ENCODE results near the gene FSIP2.

The FSIP2 gene
- total RNA-seq, result 0 to 0.58 (median 0.17) reads per million in 3 donors

DNA sequence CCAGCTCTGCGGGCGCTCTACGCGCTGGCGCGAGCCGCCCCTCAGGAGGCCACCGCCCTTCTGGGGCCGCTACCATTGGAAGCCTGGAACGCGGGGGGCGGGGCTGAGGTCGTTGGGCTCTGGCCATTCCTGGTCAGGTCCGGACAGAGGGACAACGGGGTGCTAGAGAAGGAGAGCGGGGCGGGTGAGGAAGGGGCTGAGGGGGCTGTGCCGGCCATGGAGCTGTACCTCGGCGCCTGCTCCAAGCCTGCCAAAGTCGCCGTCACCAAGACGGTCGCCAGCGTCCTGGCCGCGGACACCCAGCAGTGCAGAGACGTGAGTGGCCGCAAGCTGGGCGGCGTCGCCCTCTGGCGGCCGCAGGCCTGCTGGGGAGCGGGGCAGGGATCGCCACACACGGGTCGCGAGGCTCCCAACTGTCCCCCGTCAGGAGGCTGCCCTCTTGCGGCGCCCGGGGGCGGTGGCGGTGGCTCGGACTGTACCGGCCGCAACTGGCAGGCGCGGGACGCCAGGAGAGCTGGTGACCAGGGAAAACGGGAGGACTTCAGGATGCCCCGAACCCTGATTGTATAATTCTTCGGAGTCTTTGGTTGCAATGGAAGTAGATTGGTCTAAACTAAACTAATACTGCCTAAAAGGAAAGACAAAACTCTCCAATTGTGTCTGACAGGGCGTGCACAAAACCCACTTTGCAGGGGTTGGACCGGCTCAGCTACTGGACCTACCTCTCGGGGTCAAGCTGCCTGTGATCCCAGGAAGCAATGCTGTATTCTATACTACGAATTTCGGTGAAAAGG, at the start of gene FSIP2:
TSS of gene FSIP2 (plus strand) at position 126 of the 794 bp plus-strand sequence. CDS start at position 217, 91 bp downstream.
- no peaks in the 10 kb centered on the region for H3K27me3 ChIP-seq (replicated peaks; ENCODE audit: control insufficient read depth, insufficient read depth, low read length, poor library complexity, severe bottlenecking)
- H3K36me3 ChIP-seq (ENCODE audit: control insufficient read depth, insufficient read depth, low read length), result no peaks in the 10 kb centered on the region
- H3K9me3 ChIP-seq (ENCODE audit: control insufficient read depth, low read length), result no peaks in the 10 kb centered on the region
- no peaks in the 10 kb centered on the region for H3K4me1 ChIP-seq (ENCODE audit: control insufficient read depth, insufficient read depth, low read length, poor library complexity, severe bottlenecking)
- no peak within 1 kb of the TSS for H3K4me3 ChIP-seq (ENCODE audit: insufficient read depth, low read depth, low read length, poor library complexity, severe bottlenecking)
- H3K27ac ChIP-seq (ENCODE audit: insufficient read depth, low read length, poor library complexity, severe bottlenecking), result no peak within 1 kb of the TSS
- DNase-seq, result no peak

- H3K9me3 ChIP-seq (ENCODE audit: control insufficient read depth, low read length), result no peaks in the 10 kb centered on the region
- H3K27me3 ChIP-seq (replicated peaks; ENCODE audit: control insufficient read depth, insufficient read depth, low read length, poor library complexity, severe bottlenecking), result no peaks in the 10 kb centered on the region
- no peaks in the 10 kb centered on the region for H3K4me1 ChIP-seq (ENCODE audit: control insufficient read depth, insufficient read depth, low read length, poor library complexity, severe bottlenecking)
- no peak for DNase-seq
- H3K4me3 ChIP-seq (ENCODE audit: insufficient read depth, low read depth, low read length, poor library complexity, severe bottlenecking), result no peak overlapping the region
- no peak overlapping the region for H3K27ac ChIP-seq (ENCODE audit: insufficient read depth, low read length, poor library complexity, severe bottlenecking)
- no peaks in the 10 kb centered on the region for H3K36me3 ChIP-seq (ENCODE audit: control insufficient read depth, insufficient read depth, low read length)
Measured at GRCh38 chr2:185689906-185690539, 48.6 kb upstream of the FSIP2 start.

DNA sequence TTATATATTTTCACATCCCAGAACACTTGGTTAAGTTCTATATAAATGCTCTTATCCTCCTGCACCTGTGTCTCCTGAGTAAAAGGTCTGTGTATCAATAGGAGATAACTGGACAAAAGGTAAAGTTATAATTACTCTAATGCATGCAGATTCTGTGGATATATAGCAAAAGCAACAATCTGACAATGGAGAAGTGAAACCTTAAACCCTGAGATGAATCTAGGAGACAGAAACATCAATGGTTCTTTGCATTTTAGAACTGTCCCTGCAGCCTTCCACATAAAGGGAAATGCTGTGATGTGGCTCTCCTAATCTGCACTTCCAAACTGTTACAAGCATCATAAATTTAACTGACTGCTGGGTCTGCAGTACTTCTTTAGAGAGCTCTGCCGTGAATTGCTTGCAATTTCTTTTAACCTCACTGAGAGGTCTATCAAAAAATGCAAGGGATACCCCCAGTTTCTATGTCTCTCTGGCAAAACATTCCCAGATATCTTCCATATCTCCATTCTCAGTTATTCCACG, 42.8 kb upstream of the FSIP2 start:
- Histone ChIP-seq H3K27ac (ENCODE audit: insufficient read depth, low read length, poor library complexity, severe bottlenecking) (no peak overlapping the region), H3K4me3 (ENCODE audit: insufficient read depth, low read depth, low read length, poor library complexity, severe bottlenecking) (no peak overlapping the region), H3K27me3 (replicated peaks; ENCODE audit: control insufficient read depth, insufficient read depth, low read length, poor library complexity, severe bottlenecking) (no peaks in the 10 kb centered on the region)

GRCh38 chr2:185700883-185701282, 37.7 kb upstream of the FSIP2 start:
- Histone ChIP-seq H3K4me3 (ENCODE audit: insufficient read depth, low read depth, low read length, poor library complexity, severe bottlenecking) (no peak overlapping the region), H3K9me3 (ENCODE audit: control insufficient read depth, low read length) (no peaks in the 10 kb centered on the region), H3K27ac (ENCODE audit: insufficient read depth, low read length, poor library complexity, severe bottlenecking) (no peak overlapping the region), H3K36me3 (ENCODE audit: control insufficient read depth, insufficient read depth, low read length) (no peaks in the 10 kb centered on the region), H3K27me3 (replicated peaks; ENCODE audit: control insufficient read depth, insufficient read depth, low read length, poor library complexity, severe bottlenecking) (no peaks in the 10 kb centered on the region), H3K4me1 (ENCODE audit: control insufficient read depth, insufficient read depth, low read length, poor library complexity, severe bottlenecking) (no peaks in the 10 kb centered on the region)
- no peak for DNase-seq

More for the DNA sequence above, 42.8 kb upstream of the FSIP2 start:
- Histone ChIP-seq H3K9me3 (ENCODE audit: control insufficient read depth, low read length) (no peaks in the 10 kb centered on the region), H3K36me3 (ENCODE audit: control insufficient read depth, insufficient read depth, low read length) (no peaks in the 10 kb centered on the region), H3K4me1 (ENCODE audit: control insufficient read depth, insufficient read depth, low read length, poor library complexity, severe bottlenecking) (no peaks in the 10 kb centered on the region)
- no peak for DNase-seq

- H3K27ac ChIP-seq (ENCODE audit: insufficient read depth, low read length, poor library complexity, severe bottlenecking), result no peak overlapping the region
- no peak for DNase-seq
- no peaks in the 10 kb centered on the region for H3K4me1 ChIP-seq (ENCODE audit: control insufficient read depth, insufficient read depth, low read length, poor library complexity, severe bottlenecking)
- H3K9me3 ChIP-seq (ENCODE audit: control insufficient read depth, low read length), result no peaks in the 10 kb centered on the region
- H3K36me3 ChIP-seq (ENCODE audit: control insufficient read depth, insufficient read depth, low read length), result no peaks in the 10 kb centered on the region
- no peaks in the 10 kb centered on the region for H3K27me3 ChIP-seq (replicated peaks; ENCODE audit: control insufficient read depth, insufficient read depth, low read length, poor library complexity, severe bottlenecking)
- no peak overlapping the region for H3K4me3 ChIP-seq (ENCODE audit: insufficient read depth, low read depth, low read length, poor library complexity, severe bottlenecking)
Measured at GRCh38 chr2:185734658-185735057, 3.9 kb upstream of the FSIP2 start.

DNA sequence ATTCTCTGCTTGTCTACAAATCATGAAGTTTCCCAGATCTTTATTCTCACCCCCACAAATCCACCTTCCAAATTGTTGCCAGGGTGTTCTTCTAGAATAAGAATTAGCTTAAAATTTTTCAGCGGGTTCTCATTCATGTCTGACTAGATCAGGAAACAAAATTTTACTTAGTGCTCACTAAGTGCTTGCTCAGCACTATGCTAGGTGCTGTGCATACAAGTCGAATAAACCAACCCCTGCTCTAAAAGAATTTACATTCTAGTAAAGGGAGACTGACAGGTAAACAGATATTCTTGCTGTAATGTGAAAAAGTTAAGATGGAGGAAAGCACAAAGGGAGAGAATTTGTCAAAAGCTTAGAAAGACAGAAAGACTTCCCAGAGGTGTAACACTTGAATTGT, 2.4 kb upstream of the FSIP2 start:
- no peak for DNase-seq
- H3K27me3 ChIP-seq (replicated peaks; ENCODE audit: control insufficient read depth, insufficient read depth, low read length, poor library complexity, severe bottlenecking), result no peaks in the 10 kb centered on the region
- no peaks in the 10 kb centered on the region for H3K36me3 ChIP-seq (ENCODE audit: control insufficient read depth, insufficient read depth, low read length)

DNA sequence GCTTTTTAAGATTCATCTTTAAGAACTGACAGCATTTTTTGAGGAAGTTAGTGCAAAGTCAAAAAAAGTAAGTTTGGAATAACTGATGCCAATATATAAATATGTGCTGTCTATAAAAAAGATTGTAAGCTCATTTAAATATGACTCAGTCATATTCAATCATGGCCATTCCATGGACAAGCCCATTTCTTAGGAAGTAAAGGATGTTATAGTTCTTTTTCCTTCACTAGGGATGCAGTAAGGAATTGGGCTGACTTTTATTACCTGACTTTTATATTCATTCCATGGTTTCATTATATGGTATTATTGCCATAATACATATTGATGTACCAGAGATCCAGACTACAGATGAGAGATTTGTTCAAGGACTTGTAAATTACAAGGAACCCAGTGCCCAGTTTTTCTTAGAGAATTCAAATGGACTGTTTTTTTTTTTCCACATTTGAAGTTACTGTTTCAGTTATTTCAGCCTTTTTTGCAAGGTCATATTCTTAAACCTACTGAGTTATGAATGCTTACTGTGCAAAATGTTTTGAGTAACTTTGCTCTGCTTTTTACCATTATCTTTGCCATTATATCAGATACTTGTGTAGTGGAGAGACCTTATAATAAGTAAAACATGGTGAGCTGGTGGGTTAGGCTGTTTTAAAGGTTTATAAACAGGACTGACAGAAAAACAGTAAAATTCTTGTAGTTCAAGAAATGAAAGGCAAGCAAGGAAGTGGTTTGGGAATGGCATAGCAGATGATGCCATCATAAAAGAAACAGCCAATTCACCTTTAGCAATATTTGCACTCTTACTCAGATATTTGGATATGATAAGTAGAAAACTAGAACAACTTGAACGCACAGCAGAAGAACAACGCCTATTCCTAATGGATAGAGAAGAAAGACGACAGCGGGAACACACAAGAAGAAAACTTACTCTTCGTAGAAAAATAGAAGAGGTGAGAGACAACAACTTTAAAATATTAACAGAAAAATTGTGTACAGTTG, 7.6 kb downstream of the FSIP2 start:
- no peak overlapping the region for H3K4me3 ChIP-seq (ENCODE audit: insufficient read depth, low read depth, low read length, poor library complexity, severe bottlenecking)
- no peak for DNase-seq
- H3K36me3 ChIP-seq (ENCODE audit: control insufficient read depth, insufficient read depth, low read length), result no peaks in the 10 kb centered on the region
- H3K27ac ChIP-seq (ENCODE audit: insufficient read depth, low read length, poor library complexity, severe bottlenecking), result no peak overlapping the region
- H3K9me3 ChIP-seq (ENCODE audit: control insufficient read depth, low read length), result no peaks in the 10 kb centered on the region
- H3K4me1 ChIP-seq (ENCODE audit: control insufficient read depth, insufficient read depth, low read length, poor library complexity, severe bottlenecking), result no peaks in the 10 kb centered on the region
- no peaks in the 10 kb centered on the region for H3K27me3 ChIP-seq (replicated peaks; ENCODE audit: control insufficient read depth, insufficient read depth, low read length, poor library complexity, severe bottlenecking)

More for the DNA sequence above, 2.4 kb upstream of the FSIP2 start:
- H3K4me1 ChIP-seq (ENCODE audit: control insufficient read depth, insufficient read depth, low read length, poor library complexity, severe bottlenecking), result no peaks in the 10 kb centered on the region
- no peak overlapping the region for H3K27ac ChIP-seq (ENCODE audit: insufficient read depth, low read length, poor library complexity, severe bottlenecking)
- H3K9me3 ChIP-seq (ENCODE audit: control insufficient read depth, low read length), result no peaks in the 10 kb centered on the region
- H3K4me3 ChIP-seq (ENCODE audit: insufficient read depth, low read depth, low read length, poor library complexity, severe bottlenecking), result no peak overlapping the region

DNA sequence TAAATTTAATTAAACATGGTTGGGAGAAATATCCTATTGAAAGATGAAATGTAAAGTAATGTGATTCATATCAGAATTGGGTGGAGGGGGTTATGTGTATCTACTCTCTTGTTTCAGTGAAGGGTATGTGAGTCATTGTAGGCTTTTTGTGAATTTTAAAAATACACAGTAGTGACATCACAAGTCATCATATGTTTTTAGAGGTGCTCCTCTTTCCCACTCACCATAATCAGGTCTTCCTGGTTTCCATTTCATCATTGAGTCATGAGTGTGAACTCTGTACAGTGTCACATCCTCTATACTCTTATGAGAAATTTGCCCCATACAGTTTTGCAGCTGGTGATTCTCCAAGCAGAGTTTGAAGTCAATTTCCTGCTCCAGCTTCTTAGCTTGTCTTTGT, 18.8 kb downstream of the FSIP2 start:
- DNase-seq, result no peak

GRCh38 chr2:185771396-185771795, 32.8 kb downstream of the FSIP2 start:
- DNase-seq, result no peak
- no peaks in the 10 kb centered on the region for H3K27me3 ChIP-seq (replicated peaks; ENCODE audit: control insufficient read depth, insufficient read depth, low read length, poor library complexity, severe bottlenecking)
- H3K4me3 ChIP-seq (ENCODE audit: insufficient read depth, low read depth, low read length, poor library complexity, severe bottlenecking), result no peak overlapping the region
- peaks cover 2% of the 10 kb centered on the region for H3K4me1 ChIP-seq (ENCODE audit: control insufficient read depth, insufficient read depth, low read length, poor library complexity, severe bottlenecking)
- no peaks in the 10 kb centered on the region for H3K36me3 ChIP-seq (ENCODE audit: control insufficient read depth, insufficient read depth, low read length)
- no peak overlapping the region for H3K27ac ChIP-seq (ENCODE audit: insufficient read depth, low read length, poor library complexity, severe bottlenecking)
- H3K9me3 ChIP-seq (ENCODE audit: control insufficient read depth, low read length), result no peaks in the 10 kb centered on the region

More for the DNA sequence above, 18.8 kb downstream of the FSIP2 start:
- Histone ChIP-seq H3K4me3 (ENCODE audit: insufficient read depth, low read depth, low read length, poor library complexity, severe bottlenecking) (no peak overlapping the region), H3K27ac (ENCODE audit: insufficient read depth, low read length, poor library complexity, severe bottlenecking) (no peak overlapping the region), H3K27me3 (replicated peaks; ENCODE audit: control insufficient read depth, insufficient read depth, low read length, poor library complexity, severe bottlenecking) (no peaks in the 10 kb centered on the region), H3K36me3 (ENCODE audit: control insufficient read depth, insufficient read depth, low read length) (no peaks in the 10 kb centered on the region), H3K4me1 (ENCODE audit: control insufficient read depth, insufficient read depth, low read length, poor library complexity, severe bottlenecking) (no peaks in the 10 kb centered on the region), H3K9me3 (ENCODE audit: control insufficient read depth, low read length) (no peaks in the 10 kb centered on the region)

Measured in effector memory CD4-positive, alpha-beta T cell (primary cell).